HepG2 (cell line): ENCODE measurements around the gene C14orf180.

Source experiments
- DR1 ChIP-seq: sonication (generic); formaldehyde crosslinking; IDR thresholded peaks from 2 replicates; pipeline ENCODE4 v1.8.0; 2021; ENCODE audit warnings: mild to moderate bottlenecking, missing genetic modification reagents, inconsistent platforms
- HIC2 ChIP-seq: sonication (generic); formaldehyde crosslinking; IDR thresholded peaks from 2 replicates; pipeline ENCODE4 v1.9.0; 2022; ENCODE audit warnings: low read depth, missing genetic modification reagents
- TFAP4 ChIP-seq: sonication (generic); IDR thresholded peaks from 2 replicates; pipeline ENCODE4 v1.6.1; 2016; ENCODE audit warnings: low read depth, borderline replicate concordance
- ZNF670 ChIP-seq: sonication (generic); formaldehyde crosslinking; IDR thresholded peaks from 2 replicates; pipeline ENCODE4 v1.8.0; 2022; ENCODE audit warnings: mild to moderate bottlenecking, missing genetic modification reagents, borderline replicate concordance
- TF ChIP-seq, protein P1 (sequence below): IDR thresholded peaks from 2 replicates; pipeline ENCODE4 v1.6.1; 2018; ENCODE audit warnings: missing genetic modification reagents, mild to moderate bottlenecking, missing compliant biosample characterization

DNA sequence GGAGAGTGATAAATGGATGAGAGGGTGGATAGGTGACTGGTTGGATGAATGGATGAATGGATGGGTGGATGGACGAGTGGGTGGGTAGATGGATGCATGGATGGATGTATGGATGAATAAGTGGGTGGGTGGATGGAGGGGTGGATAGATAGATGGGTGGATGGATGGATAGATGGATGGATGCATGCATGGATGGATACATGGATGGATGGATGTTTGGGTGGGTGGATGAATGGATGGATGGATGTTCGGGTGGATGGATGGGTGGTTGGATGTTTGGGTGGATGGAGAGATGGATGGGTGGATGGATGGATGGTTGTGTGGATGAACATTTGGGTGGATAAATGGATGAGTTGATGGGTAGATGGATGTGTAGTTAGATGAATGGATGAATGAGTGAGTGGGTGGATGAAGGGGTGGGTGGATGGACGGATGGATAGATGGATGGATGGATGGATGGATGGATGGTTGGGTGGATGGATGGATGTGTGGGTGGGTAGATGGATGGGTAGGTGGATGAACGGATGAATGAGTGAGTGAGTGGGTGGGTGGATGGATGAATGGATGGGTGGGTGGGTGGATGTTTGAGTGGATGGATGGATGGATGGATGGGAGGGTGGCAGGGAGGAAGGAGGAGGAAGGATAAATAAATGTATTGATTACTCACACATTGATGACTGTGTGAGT lies 34.7 kb downstream of the C14orf180 start:
- no peak for TF ChIP-seq TFAP4
- TF ChIP-seq HIC2 (CRISPR knock-in tag), result no peak
- TF ChIP-seq DR1, result no peak
- TF ChIP-seq, protein P1, sequence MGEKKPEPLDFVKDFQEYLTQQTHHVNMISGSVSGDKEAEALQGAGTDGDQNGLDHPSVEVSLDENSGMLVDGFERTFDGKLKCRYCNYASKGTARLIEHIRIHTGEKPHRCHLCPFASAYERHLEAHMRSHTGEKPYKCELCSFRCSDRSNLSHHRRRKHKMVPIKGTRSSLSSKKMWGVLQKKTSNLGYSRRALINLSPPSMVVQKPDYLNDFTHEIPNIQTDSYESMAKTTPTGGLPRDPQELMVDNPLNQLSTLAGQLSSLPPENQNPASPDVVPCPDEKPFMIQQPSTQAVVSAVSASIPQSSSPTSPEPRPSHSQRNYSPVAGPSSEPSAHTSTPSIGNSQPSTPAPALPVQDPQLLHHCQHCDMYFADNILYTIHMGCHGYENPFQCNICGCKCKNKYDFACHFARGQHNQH (CRISPR knock-in tag), result no peak
- TF ChIP-seq ZNF670 (CRISPR knock-in tag), result no peak
